AG10803 (cell line): ENCODE data around the gene CACTIN.

Experiments
- DNase-seq: peaks from one replicate; pipeline ENCODE4 v3.0.0; 2010; ENCODE audit warnings: low read depth
- H3K4me3 ChIP-seq: 2 replicates; pipeline ENCODE4 v1.5.1; 2011; ENCODE audit warnings: mild to moderate bottlenecking, low read length, control low read depth
- CTCF ChIP-seq: conservative IDR thresholded peaks from 2 replicates; pipeline ENCODE4 v1.5.1; 2011; ENCODE audit warnings: mild to moderate bottlenecking, low read length, control low read depth, inconsistent platforms

CACTIN gene

GRCh38 chr19:3576696-3577443 is 49.7 kb downstream of the CACTIN start:
- H3K4me3 ChIP-seq: peak overlapping the region; percentile 37
- DNase-seq: peak; percentile 70
- no peak for TF ChIP-seq CTCF

- no peak for TF ChIP-seq CTCF
- peak overlapping the region; percentile 37 for H3K4me3 ChIP-seq
- DNase-seq: no peak
These were observed 50.5 kb downstream of the CACTIN start for GRCh38 chr19:3575949-3576673.

- TF ChIP-seq CTCF: no peak; the same call in 1 of the 2 replicates
- DNase-seq: no peak
- no peak overlapping the region for H3K4me3 ChIP-seq
These were observed 51.3 kb downstream of the CACTIN start for GRCh38 chr19:3575260-3575741.

- DNase-seq: peak; percentile 94
- H3K4me3 ChIP-seq: peak overlapping the region; percentile 80
- no peak for TF ChIP-seq CTCF
These were observed 52.5 kb downstream of the CACTIN start for GRCh38 chr19:3573858-3574637.

GRCh38 chr19:3573162-3573857 is 53.3 kb downstream of the CACTIN start:
- H3K4me3 ChIP-seq: peak overlapping the region; percentile 80
- DNase-seq: no peak
- TF ChIP-seq CTCF: no peak

DNA sequence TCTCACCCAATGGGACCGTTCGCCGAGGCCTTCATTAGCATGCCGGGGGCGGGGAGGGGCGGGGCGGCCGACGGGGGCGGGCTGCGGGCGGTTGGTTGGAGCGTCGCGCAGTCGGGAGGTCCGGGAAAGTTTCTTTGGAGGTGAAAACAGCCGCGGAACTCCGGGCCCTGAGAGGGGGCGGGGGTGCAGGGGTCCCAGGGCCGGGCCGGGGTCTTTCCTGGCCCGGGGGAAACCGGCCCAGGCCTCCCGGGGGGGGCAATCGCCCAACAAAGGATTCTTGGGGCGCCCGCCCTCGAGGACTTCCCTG is 53.8 kb downstream of the CACTIN start, which contains the start of gene HMG20B:
HMG20B (plus strand) TSS at position 90 of the 307 bp plus-strand sequence. CDS start 366 bp downstream, outside the sequence.
- no peak for TF ChIP-seq CTCF
- H3K4me3 ChIP-seq: peak within 1 kb of the TSS; percentile 80
- no peak for DNase-seq
